Measurements from ENCODE around the gene AXIN1.
A peak's percentile ranks its signal among the peaks of the same experiment; 100 is the strongest.
"Not testable (repeated sequence)": the region's sequence is repeated elsewhere in the genome, so short reads cannot be mapped to it uniquely, and the experiment has no call there.

The AXIN1 gene

GRCh38 chr16:369866-370436 lies 17.4 kb upstream of the AXIN1 start:
- DNase-seq (ENCODE audit: low read depth in 2 of 2) = no peak

DNA sequence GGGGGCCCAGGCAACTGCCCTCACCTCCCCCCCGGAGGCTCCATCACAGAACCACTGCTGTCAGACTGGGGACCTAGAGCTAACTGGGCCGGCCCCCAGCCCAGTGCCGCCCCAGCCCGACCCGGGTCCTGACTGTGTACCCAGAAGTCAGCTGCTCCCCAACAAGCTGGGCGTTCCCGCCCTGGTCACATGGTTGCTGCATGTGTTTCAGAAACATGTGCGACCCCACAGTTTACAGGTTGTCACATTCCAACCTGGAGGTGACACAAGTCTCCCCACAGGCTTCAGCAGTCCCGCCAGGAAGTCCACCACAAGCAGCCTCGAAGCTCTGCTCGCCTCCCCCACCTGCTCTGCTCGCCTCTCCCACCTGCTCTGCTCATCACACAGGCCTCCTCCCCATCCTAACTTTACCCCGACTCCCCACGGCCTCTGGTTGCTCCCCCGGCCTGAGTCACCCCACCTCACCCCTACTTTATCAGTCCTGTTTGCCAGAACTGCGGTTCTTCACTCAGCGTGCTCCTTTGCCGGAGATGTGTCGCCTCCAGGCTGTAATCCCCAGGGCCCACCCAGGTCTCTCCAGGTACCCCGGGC lies 16.8 kb upstream of the AXIN1 start:
- DNase-seq (ENCODE audit: low read depth in 2 of 2) = no peak

- DNase-seq (ENCODE audit: low read depth in 2 of 2) = no peak
Observed at GRCh38 chr16:368388-369158, 16.1 kb upstream of the AXIN1 start.

DNA sequence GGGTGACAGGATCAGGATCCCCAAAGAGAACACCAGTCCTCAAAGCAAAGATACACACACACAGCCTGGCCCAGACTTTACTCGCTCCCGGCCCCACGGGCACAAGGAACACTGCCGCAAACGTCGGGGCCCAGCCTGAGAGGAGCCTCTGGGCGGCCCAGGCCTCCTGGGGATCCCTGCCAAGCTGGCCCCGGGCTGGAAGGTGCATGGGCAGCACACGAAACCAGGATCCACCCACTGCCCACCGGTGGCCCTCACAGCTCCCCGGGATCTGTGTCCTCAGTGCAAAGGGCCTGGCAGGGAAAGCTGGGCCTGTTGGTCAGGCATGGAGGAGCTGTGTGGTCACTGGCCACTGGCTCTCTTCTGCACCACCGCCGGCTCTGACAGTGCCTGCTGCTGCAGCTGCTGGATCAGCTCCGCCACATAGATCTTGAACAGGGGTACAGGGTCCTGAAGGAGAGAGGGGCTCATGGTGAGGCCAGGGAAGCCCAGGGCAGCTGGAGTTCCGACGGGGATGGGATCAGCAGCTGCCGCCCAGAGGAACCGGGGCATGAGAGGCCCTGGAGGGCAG lies 14.9 kb upstream of the AXIN1 start:
- DNase-seq (ENCODE audit: low read depth in 2 of 2) = no peak

DNA sequence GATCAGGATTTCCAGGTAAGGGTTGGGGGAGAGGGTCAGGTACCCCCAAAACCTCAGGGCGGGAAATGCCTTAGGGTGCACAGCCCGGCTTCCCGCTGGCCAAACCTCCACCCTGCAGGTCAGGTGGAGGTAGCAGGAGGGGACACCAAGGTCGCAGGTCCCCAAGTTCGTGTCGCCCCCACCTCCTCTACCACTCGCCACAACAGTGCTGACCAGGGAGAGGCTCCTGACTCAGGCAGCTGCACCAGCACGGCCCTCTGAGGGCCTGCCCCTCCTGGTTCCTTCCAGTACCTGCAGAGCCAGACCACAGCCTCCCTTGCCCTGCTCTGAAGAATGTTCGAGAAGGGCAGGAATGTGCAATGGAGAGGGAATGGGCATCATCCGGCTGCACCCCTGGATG lies 14.0 kb upstream of the AXIN1 start:
- DNase-seq (ENCODE audit: low read depth in 2 of 2) = no peak

DNA sequence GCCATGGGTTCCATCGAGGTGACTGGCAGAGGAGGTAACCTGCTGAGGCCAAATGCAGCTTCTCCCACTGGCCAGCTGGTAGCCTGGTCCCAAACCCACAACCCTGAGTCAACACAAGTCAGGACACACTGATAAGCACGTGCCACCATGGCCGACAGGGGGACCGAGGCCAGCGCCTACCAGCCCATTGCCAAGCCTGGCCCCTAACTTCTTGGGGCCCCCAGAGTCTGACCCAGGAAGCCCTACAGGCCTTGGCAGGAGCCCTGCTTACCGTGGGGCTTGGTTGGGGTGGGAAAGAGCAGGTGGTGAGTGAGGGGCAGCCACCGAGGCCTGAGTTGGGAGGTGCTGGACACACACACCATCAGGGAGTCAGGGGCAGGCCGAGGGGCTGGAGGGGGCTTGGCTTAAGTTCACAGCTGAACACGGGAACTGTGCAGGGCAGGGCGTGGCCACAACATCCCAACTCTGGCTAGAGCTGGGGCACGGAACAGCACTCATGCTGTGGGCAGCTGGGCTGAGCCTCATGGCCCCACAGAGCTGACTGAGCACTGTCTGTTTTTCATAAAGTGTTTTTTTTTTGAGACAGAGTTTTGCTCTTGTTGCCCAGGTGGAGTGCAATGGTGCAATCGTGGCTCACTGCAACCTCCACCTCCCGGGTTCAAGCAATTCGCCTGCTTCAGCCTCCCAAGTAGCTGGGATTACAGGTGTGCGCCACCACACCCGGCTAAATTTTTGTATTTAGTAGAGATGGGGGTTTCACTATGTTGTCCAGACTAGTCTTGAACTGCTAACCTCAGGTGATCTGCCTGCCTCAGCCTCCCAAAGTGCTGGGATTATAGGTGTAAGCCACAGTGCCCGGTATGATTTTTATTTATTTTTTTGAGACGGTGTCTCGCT lies 12.3 kb upstream of the AXIN1 start:
- no peak for DNase-seq (ENCODE audit: low read depth in 2 of 2)

- DNase-seq (ENCODE audit: low read depth in 2 of 2) = no peak
Observed at GRCh38 chr16:363766-364490, 11.4 kb upstream of the AXIN1 start.

- DNase-seq (ENCODE audit: low read depth in 2 of 2) = no peak
Observed at GRCh38 chr16:363110-363765, 10.7 kb upstream of the AXIN1 start.

DNA sequence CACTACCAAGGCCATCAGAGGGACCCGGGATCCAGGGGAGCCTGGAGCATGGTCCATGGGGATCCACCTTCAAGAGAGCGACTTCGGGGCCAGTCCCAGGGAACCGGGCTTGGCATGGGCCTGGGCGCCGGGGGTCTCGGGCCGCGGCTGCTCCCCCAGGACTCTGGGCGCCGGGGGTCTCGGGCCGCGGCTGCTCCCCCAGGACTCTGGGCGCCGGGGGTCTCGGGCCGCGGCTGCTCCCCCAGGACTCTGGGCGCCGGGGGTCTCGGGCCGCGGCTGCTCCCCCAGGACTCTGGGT lies 10.1 kb upstream of the AXIN1 start:
- not testable (repeated sequence) for DNase-seq (ENCODE audit: low read depth in 2 of 2)

DNA sequence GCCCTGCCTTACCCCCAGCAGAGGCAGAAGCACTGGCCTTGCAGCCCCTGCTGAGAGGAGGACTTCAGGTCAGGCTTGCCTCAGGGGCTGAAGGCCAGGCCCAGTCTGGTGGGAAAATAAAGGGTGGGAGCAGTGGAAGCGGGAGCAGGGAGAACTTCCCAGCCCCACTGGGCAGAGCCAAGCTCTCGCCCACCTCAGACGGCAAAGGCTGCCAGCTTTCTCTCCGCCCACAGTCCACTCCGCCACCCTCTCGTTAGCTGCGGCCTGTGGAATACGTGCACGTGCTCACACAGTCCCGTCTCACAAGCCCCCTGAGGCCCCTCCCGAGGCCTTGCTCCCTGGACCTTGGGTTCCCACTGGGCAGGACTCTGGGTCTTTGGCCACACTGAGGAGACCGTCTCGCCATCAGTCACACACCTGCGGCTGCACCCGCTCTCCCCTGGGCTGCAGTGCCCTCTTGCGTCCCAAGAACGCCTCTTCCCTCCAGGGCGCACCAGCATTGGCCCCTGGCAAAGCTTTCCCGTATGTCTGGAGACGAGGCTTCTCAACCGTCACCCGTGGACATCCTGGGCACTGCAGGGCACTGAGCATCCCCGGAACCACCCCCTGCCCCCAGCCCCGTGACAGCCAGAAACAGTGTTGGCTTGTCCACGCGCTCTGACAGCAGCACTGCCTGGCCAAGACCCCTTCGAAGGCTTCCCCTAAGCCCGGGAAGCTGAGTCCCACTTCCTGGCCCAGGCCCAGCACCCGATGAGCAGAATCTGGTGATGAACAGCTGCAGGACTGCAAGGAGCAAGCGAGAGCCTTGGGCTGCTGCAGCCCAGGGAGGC lies 9.6 kb upstream of the AXIN1 start:
- DNase-seq (ENCODE audit: low read depth in 2 of 2) = peak in 1 of 2 donors; percentile 44

DNA sequence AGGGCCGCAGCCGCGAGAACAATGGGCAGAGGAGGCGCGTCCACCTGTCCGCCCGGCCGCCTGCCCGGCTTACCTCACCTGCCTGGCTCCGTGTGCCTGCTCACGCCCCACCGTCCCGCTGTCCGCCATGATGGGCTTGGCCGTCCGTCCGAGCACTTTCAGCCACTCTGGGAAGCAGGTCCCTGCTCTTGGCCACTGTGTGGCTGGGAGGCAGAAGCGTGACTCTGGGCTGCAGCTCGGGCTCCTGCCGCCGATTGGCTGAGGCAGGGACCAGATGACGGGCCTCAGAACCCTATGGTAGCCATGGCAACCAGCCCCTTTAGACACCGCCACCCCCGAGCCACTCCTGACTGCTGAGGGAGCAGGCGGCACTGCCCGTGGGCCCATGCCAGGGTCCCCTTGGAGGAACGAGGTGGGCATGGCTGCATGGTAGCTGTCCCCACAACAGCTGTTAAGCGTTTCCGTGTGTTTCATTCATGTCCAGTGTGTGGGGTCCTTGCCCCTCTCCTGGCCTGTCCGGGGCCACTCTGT lies 8.9 kb upstream of the AXIN1 start:
- no peak for DNase-seq (ENCODE audit: low read depth in 2 of 2)

DNA sequence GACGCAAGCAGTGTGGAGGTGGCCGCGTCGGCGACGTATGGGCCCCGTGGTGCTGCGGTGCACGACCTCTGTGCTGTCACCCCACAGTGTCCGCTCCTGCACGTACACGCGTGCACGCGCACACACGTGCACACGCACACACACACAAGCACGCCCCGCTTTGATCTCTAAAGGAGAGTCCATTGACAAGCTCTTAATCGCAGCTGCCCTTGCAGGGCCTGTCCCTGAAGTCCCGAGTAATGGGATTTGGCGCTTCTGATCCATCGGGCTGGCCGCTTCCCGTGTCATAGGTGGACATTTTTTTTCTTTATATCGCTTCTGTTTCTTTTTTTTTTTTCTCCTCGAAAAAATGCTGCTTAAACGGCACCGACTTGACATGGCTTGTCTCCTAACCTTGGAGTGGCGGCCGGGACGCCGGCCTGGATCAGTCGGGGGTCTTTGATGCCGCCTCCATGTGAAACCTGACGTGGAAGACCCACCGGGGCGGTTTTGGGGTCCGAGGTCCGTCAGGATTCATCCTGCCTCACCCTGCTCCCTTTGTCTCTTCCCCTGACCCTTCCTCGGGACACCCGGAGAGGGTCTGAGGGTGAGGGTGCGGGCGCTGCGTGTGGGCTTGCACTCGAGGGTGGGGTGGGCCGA lies 8.3 kb upstream of the AXIN1 start:
- DNase-seq (ENCODE audit: low read depth in 2 of 2) = no peak

GRCh38 chr16:359871-360697 lies 7.6 kb upstream of the AXIN1 start:
- DNase-seq (ENCODE audit: low read depth in 2 of 2) = no peak

- DNase-seq (ENCODE audit: low read depth in 2 of 2) = no peak
Observed at GRCh38 chr16:359067-359763, 6.7 kb upstream of the AXIN1 start.

- DNase-seq (ENCODE audit: low read depth in 2 of 2) = no peak
Observed at GRCh38 chr16:356741-357140, 4.2 kb upstream of the AXIN1 start.

GRCh38 chr16:354971-355461 lies 2.5 kb upstream of the AXIN1 start:
- DNase-seq (ENCODE audit: low read depth in 2 of 2) = no peak

DNA sequence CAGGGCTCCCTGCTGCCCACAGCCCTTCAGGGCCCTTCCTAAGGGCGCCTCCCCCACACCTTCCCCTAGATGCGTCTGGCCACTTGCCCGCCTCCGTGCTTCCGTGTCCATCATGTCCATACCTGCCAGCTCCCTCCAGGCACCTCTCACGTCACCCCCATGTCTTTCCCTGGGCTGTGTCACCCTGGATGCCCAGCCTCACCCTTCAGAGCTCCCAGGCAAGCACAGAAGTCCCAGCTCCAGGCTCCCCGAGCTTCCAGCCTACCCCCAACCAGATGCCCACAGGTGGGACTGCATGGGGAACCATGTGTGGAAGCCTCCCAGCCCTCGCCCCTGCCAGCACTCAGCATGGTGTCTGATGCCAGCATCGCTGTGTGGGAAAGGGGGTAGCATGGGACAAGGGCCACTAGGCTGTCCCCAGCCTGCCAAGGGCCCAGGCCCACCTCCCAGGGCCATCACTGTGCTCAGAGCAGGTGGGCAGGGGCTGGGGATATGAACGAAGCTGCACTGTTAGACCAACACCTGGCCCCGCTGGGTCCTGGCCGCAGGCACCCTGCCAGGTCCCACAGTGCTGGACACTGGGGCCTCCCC lies 1.9 kb upstream of the AXIN1 start:
- DNase-seq (ENCODE audit: low read depth in 2 of 2) = no peak
